ENCODE results near the gene TMEM208.

DNA sequence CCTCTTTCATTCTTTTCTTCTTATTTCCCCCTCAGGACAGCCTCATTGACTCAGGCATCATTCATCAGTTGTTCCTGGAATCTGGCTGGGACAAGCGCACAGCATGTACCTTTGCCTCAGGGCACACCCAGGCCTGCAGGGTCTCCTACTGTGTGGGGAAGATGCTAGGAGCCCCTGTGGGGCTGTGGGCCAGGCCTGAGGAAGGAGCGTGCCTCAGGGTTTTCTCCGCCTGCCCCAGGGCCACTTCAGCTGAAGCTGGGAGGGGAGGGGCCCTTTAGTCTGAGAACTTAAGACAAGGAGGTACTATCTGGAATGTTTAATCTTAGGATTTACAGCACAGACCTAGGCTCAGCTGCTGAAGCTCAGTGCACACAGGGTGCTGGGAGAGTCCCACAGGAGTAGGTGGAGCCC lies 20.1 kb upstream of the TMEM208 start:
- TF ChIP-seq, protein P1, sequence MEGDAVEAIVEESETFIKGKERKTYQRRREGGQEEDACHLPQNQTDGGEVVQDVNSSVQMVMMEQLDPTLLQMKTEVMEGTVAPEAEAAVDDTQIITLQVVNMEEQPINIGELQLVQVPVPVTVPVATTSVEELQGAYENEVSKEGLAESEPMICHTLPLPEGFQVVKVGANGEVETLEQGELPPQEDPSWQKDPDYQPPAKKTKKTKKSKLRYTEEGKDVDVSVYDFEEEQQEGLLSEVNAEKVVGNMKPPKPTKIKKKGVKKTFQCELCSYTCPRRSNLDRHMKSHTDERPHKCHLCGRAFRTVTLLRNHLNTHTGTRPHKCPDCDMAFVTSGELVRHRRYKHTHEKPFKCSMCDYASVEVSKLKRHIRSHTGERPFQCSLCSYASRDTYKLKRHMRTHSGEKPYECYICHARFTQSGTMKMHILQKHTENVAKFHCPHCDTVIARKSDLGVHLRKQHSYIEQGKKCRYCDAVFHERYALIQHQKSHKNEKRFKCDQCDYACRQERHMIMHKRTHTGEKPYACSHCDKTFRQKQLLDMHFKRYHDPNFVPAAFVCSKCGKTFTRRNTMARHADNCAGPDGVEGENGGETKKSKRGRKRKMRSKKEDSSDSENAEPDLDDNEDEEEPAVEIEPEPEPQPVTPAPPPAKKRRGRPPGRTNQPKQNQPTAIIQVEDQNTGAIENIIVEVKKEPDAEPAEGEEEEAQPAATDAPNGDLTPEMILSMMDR (IDR thresholded peaks at IDR 0.05): no peak
- TF ChIP-seq POLR2A (IDR thresholded peaks at IDR 0.05) (no peak), EP300 (IDR thresholded peaks at IDR 0.05) (no peak)
